K562 (cell line): Measurements from ENCODE around the gene SEPTIN8. TPM values are rescaled to one million over a fixed set of nuclear protein-coding genes. Genes with fewer than 3 reads are reported as not detected.

ENCODE experiments used
- ATAC-seq: fragments of 200-7000 bp; cut with Tn5 transposase; 3 replicates; pipeline ENCODE4 v1.9.1; 2020; ENCODE audit warnings: moderate library complexity
- BruUV-seq: library from RNA; stranded (reverse); fragments of 400-500 nt; replicated peaks from 2 replicates; lab custom pipeline; 2021; lab: Mats Ljungman, UMichigan
- CTCF ChIA-PET: fragments of 300-600 bp; formaldehyde crosslinking; extraction: SDS; loops from one replicate; lab custom pipeline; 2021; ENCODE audit warnings: low intra/inter-chr PET ratio; lab: Yijun Ruan, JAX
- POLR2A ChIA-PET: fragments of 300-600, 350-650 bp; sonication (Branson Sonifier 250); formaldehyde crosslinking; extraction: SDS; loops from one replicate; lab custom pipeline; 2021; ENCODE audit warnings: antibody characterized with exemption, inconsistent platforms; lab: Yijun Ruan, JAX
- DNase-seq, 4 experiments: peaks; one replicate each; pipeline versions ENCODE4 v3.0.0 to v3.0.0-alpha.2; 2011 to 2018; ENCODE audit warnings: low spot score in 3 of 4, mixed read lengths in 3 of 4; ENCODE audit errors: extremely low read depth in 1 of 4
- FAIRE-seq: peaks from 2 replicates; lab custom pipeline; 2011; peaks lifted over from hg19 to GRCh38; lab: Jason Lieb, UNC
- H2AFZ ChIP-seq: 2 replicates; pipeline ENCODE4 v1.6.0; 2011; ENCODE audit warnings: low read depth, low read length, control low read depth, inconsistent platforms
- H3K27ac ChIP-seq: fragments of 200-600 bp; 3 replicates; pipeline ENCODE4 v1.8.0; 2011; ENCODE audit warnings: low read depth, mild to moderate bottlenecking, control low read depth, inconsistent platforms, low read length, moderate library complexity, mixed read lengths; ENCODE audit errors: extremely low read depth
- H3K27me3 ChIP-seq, 2 experiments: fragments of 300-600 bp in 1 of 2; 2 replicates in 1 of 2; 3 replicates in 1 of 2; pipeline versions ENCODE4 v1.6.0 to v1.8.0; 2011; ENCODE audit warnings: inconsistent platforms in 2 of 2, low read length in 2 of 2, mild to moderate bottlenecking in 1 of 2, mixed read lengths in 1 of 2, moderate library complexity in 1 of 2; ENCODE audit not compliant: control insufficient read depth in 2 of 2, insufficient read depth in 2 of 2
- H3K36me3 ChIP-seq: fragments of 300-600 bp; 3 replicates; pipeline ENCODE4 v1.8.0; 2011; ENCODE audit warnings: mild to moderate bottlenecking, low read length, inconsistent platforms; ENCODE audit not compliant: control insufficient read depth, insufficient read depth
- H3K4me1 ChIP-seq, 2 experiments: fragments of 200-600 bp in 1 of 2; replicated peaks in 1 of 2; 2 replicates in 1 of 2; 3 replicates in 1 of 2; pipeline versions ENCODE4 v1.5.1 to v1.8.0; 2011; ENCODE audit warnings: inconsistent platforms in 2 of 2, low read length in 2 of 2, mild to moderate bottlenecking in 1 of 2, mixed read lengths in 1 of 2, moderate library complexity in 1 of 2; ENCODE audit not compliant: control insufficient read depth in 2 of 2, insufficient read depth in 2 of 2
- H3K4me2 ChIP-seq: 2 replicates; pipeline ENCODE4 v1.6.1; 2011; ENCODE audit warnings: low read length, control low read depth, inconsistent platforms, mixed read lengths; ENCODE audit not compliant: insufficient read depth
- H3K4me3 ChIP-seq: fragments of 200-600 bp; sonication (generic), shearing (Covaris generic); 2 replicates; pipeline ENCODE4 v1.5.1; 2016; ENCODE audit warnings: control low read depth, inconsistent platforms
- H3K79me2 ChIP-seq: fragments of 200-600 bp; 3 replicates; pipeline ENCODE4 v1.8.0; 2011; ENCODE audit warnings: low read length, inconsistent platforms; ENCODE audit not compliant: control insufficient read depth, insufficient read depth
- H3K9ac ChIP-seq, 2 experiments: 2 replicates each; pipeline versions ENCODE4 v1.6.0 to v1.6.1; 2011; ENCODE audit warnings: low read depth in 2 of 2, low read length in 2 of 2, control low read depth in 1 of 2, inconsistent platforms in 1 of 2, mild to moderate bottlenecking in 1 of 2, mixed read lengths in 1 of 2; ENCODE audit not compliant: insufficient read depth in 1 of 2
- H3K9me1 ChIP-seq: one replicate; pipeline ENCODE4 v1.6.0; 2011; ENCODE audit warnings: inconsistent platforms, mild to moderate bottlenecking, low read length, moderate library complexity; ENCODE audit not compliant: control insufficient read depth, insufficient read depth
- H3K9me3 ChIP-seq: replicated peaks from 2 replicates; pipeline ENCODE4 v1.5.1; 2011; ENCODE audit warnings: low read depth, low read length, inconsistent platforms; ENCODE audit not compliant: control insufficient read depth, insufficient read depth
- H4K20me1 ChIP-seq: replicated peaks from 2 replicates; pipeline ENCODE4 v1.6.1; 2011; ENCODE audit warnings: low read length, inconsistent platforms, mixed read lengths; ENCODE audit not compliant: control insufficient read depth, insufficient read depth
- MAFF ChIP-seq: IDR thresholded peaks from 2 replicates; pipeline ENCODE4 v1.6.1; 2012; ENCODE audit warnings: low read length, improper control_type of control experiment
- MYC ChIP-seq, 2 experiments: fragments of 250-450 bp in 1 of 2; sonication (Bioruptor Pico) in 1 of 2; IDR thresholded peaks; 2 replicates each; pipeline versions ENCODE4 v1.5.1 to v1.6.1; 2012 to 2021; ENCODE audit warnings: low read depth in 2 of 2, borderline replicate concordance in 1 of 2, improper control_type of control experiment in 1 of 2, low read length in 1 of 2, mild to moderate bottlenecking in 1 of 2, moderate library complexity in 1 of 2
- SRF ChIP-seq, 2 experiments: fragments of 250-450, 450-650 bp in 1 of 2; sonication (Bioruptor Pico) in 1 of 2; sonication (generic) in 1 of 2; formaldehyde crosslinking; IDR thresholded peaks; 2 replicates each; pipeline versions ENCODE4 v1.5.0 to v1.5.1; 2020 to 2022; ENCODE audit warnings: mild to moderate bottlenecking in 1 of 2, missing genetic modification reagents in 1 of 2
- ZFPM2 ChIP-seq: fragments of 250-450 bp; sonication (Bioruptor Pico); IDR thresholded peaks from 2 replicates; pipeline ENCODE4 v1.5.1; 2022; ENCODE audit warnings: mild to moderate bottlenecking
- ZNF274 ChIP-seq: IDR thresholded peaks from 2 replicates; pipeline ENCODE4 v1.6.1; 2011; ENCODE audit warnings: low read depth, mild to moderate bottlenecking, low read length, moderate library complexity, borderline replicate concordance
- ZNF444 ChIP-seq: fragments of 250-450 bp; sonication (Bioruptor Pico); IDR thresholded peaks from 2 replicates; pipeline ENCODE4 v1.4.0; 2020; ENCODE audit warnings: mild to moderate bottlenecking, moderate library complexity
- WGBS: fragments of 100-300 bp; shearing (Covaris generic); methylation state at CpG from one replicate; pipeline ENCODE4 v1.1.6; 2016; ENCODE audit warnings: low coverage, mixed read lengths; ENCODE audit not compliant: insufficient coverage; ENCODE audit errors: missing lambda C conversion rate; 5-methylcytosine and 5-hydroxymethylcytosine counted together
- in situ Hi-C: fragments of 300-500 bp; cut with MboI; formaldehyde crosslinking; loops from 4 replicates; pipeline ENCODE4 v1.15.0; 2018; ENCODE audit warnings: inconsistent platforms, mixed read lengths
- intact Hi-C: fragments of 100-400 bp; cut with micrococcal nuclease; formaldehyde crosslinking; loops from 2 replicates; pipeline ENCODE4 v1.14.2; 2022
- polyA plus RNA-seq, 8 experiments: library from polyadenylated mRNA; depleted of rRNA in 4 of 8; stranded (reverse) in 5 of 8; unstranded in 3 of 8; fragments of >200 nt; fragmentation: Nextera tagmentation in 2 of 8; fragmentation: Illumina TruSeq in 1 of 8; extraction: Ambion mirVana in 2 of 8; extraction: Trizol in 1 of 8; gene quantifications; 2 replicates each; pipeline versions ENCODE4 v1.2.1 to v1.2.3, GENCODE V29; 2011 to 2014; ENCODE audit warnings: inconsistent platforms in 1 of 8, missing spikeins in 1 of 8
- total RNA-seq, 7 experiments: library from RNA; depleted of rRNA in 6 of 7; stranded (reverse); fragments of >200 nt in 6 of 7; fragmentation: Illumina TruSeq in 2 of 7; extraction: Trizol in 2 of 7; gene quantifications; 2 replicates each; pipeline versions ENCODE4 v1.2.1 to v1.2.3, GENCODE V29; 2011 to 2021; ENCODE audit warnings: low replicate concordance in 1 of 7
- TF ChIP-seq, protein P1 (sequence below): fragments of 250-450 bp; sonication (Bioruptor Pico); IDR thresholded peaks from 2 replicates; pipeline ENCODE4 v1.4.0; 2020; ENCODE audit warnings: mild to moderate bottlenecking, moderate library complexity

Gene SEPTIN8
- total and polyA plus RNA-seq, 9 of the 15 experiments (the other 6 are each of a cell fraction or from before 2014, with no cell fraction given), result 19.3 to 142 (median 101) TPM

DNA sequence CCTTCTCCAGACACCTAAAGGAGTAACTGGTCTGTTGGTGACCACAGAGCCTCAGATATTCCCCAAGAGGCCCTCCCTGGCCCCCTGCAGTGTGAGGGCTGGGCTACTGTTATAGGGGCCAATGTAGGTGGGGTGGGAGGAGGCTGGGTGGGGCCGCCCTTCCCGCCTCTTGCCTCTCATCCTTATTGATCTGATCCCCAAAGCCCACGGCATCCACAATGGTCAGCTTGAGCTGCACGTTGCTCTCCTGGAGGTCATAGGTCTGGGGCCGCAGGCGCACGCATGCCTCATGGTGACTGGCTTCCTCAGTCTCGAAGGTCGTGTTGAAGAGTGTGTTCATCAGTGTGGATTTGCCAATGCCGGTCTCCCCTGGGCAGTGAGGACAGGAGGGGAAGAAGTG is 13.0 kb downstream of the SEPTIN8 start:
- no peak for FAIRE-seq
- peaks cover 96% of the 10 kb centered on the region; the same call in 2 of the 3 replicates for H3K36me3 ChIP-seq
- no peaks in the 10 kb centered on the region for H3K9me1 ChIP-seq
- in situ Hi-C loops (no loop called here), intact Hi-C loops (no loop called here)
- H4K20me1 ChIP-seq, result peaks cover 10% of the 10 kb centered on the region; the same call in 1 of the 2 replicates
- peaks cover 5 to 16% of the 10 kb centered on the region in 2 experiments; a peak in 3 of 5 replicates for H3K4me1 ChIP-seq
- no TSS peak for BruUV-seq
- H3K27ac ChIP-seq, result no peak overlapping the region
- no peaks in the 10 kb centered on the region for H3K9me3 ChIP-seq
- H3K79me2 ChIP-seq, result peaks cover 27% of the 10 kb centered on the region
- no peaks in the 10 kb centered on the region for H3K27me3 ChIP-seq
- ChIA-PET CTCF (no interaction called here), POLR2A (interaction anchor here (1.1 to 2.3 kb wide), 5 partner anchors 8 to 27 kb away, joined by 4 to 8 read pairs (median 5); partner anchors contain the start of gene KIF3A)
- no peak overlapping the region for H3K4me2 ChIP-seq
- H3K4me3 ChIP-seq, result no peak overlapping the region
- TF ChIP-seq ZNF274, result no peak
- no peak for TF ChIP-seq SRF (CRISPR knock-in tag; IDR thresholded peaks at IDR 0.05)
- TF ChIP-seq ZFPM2, result no peak
- no peak for TF ChIP-seq MYC (IDR thresholded peaks at IDR 0.05; ENCODE audit: low read depth, low read length)
- TF ChIP-seq MYC (CRISPR knock-in tag; IDR thresholded peaks at IDR 0.05; ENCODE audit: borderline replicate concordance, low read depth), result no peak
- TF ChIP-seq, protein P1, sequence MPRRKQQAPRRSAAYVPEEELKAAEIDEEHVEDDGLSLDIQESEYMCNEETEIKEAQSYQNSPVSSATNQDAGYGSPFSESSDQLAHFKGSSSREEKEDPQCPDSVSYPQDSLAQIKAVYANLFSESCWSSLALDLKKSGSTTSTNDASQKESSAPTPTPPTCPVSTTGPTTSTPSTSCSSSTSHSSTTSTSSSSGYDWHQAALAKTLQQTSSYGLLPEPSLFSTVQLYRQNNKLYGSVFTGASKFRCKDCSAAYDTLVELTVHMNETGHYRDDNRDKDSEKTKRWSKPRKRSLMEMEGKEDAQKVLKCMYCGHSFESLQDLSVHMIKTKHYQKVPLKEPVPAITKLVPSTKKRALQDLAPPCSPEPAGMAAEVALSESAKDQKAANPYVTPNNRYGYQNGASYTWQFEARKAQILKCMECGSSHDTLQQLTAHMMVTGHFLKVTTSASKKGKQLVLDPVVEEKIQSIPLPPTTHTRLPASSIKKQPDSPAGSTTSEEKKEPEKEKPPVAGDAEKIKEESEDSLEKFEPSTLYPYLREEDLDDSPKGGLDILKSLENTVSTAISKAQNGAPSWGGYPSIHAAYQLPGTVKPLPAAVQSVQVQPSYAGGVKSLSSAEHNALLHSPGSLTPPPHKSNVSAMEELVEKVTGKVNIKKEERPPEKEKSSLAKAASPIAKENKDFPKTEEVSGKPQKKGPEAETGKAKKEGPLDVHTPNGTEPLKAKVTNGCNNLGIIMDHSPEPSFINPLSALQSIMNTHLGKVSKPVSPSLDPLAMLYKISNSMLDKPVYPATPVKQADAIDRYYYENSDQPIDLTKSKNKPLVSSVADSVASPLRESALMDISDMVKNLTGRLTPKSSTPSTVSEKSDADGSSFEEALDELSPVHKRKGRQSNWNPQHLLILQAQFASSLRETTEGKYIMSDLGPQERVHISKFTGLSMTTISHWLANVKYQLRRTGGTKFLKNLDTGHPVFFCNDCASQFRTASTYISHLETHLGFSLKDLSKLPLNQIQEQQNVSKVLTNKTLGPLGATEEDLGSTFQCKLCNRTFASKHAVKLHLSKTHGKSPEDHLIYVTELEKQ, result no peak
- TF ChIP-seq ZNF444 (CRISPR knock-in tag), result no peak
- TF ChIP-seq MAFF, result no peak
- TF ChIP-seq, all 486 proteins: peak for 0
- ATAC-seq (no peak), DNase-seq (no peak)
- Histone ChIP-seq H3K9ac (peak overlapping the region in 1 of 2 experiments; percentile 57; a peak in 1 of 4 replicates), H2AFZ (no peak overlapping the region)
- WGBS, result 83% methylated on average over 6 of the region's 10 CpGs
